Lung (tissue), 12 donors: ENCODE measurements around the gene RING1. TPM values are rescaled to one million over a fixed set of nuclear protein-coding genes. Genes with fewer than 3 reads are reported as not detected.
"Not testable (repeated sequence)": the region's sequence is repeated elsewhere in the genome, so short reads cannot be mapped to it uniquely, and the experiment has no call there.

Source experiments
- ATAC-seq: fragments of 200-7000 bp; cut with Tn5 transposase; one replicate; pipeline ENCODE4 v1.9.1; 2020; ENCODE audit warnings: moderate number of reproducible peaks; ENCODE audit not compliant: insufficient read depth, low FRiP score
- DNase-seq, 3 donors: peaks; one replicate each; pipeline ENCODE4 v3.0.0-alpha.2; 2013 to 2017
- H3K27ac ChIP-seq, 2 donors: one replicate each; pipeline ENCODE4 v1.5.1; 2013; ENCODE audit warnings: mild to moderate bottlenecking in 2 of 2, moderate library complexity in 2 of 2, control low read depth in 1 of 2, inconsistent platforms in 1 of 2, low read depth in 1 of 2, low read length in 1 of 2
- H3K27me3 ChIP-seq, 3 donors: one replicate each; pipeline ENCODE4 v1.5.1; 2013; ENCODE audit warnings: low read length in 2 of 3; ENCODE audit not compliant: control insufficient read depth in 3 of 3, insufficient read depth in 3 of 3
- H3K36me3 ChIP-seq, 4 donors: one replicate each; pipeline ENCODE4 v1.5.1; 2013; ENCODE audit warnings: low read length in 4 of 4, mild to moderate bottlenecking in 1 of 4, moderate library complexity in 1 of 4; ENCODE audit not compliant: control insufficient read depth in 4 of 4, insufficient read depth in 4 of 4
- H3K4me1 ChIP-seq, 5 donors: one replicate each; pipeline ENCODE4 v1.5.1; 2013; ENCODE audit warnings: low read length in 5 of 5, mild to moderate bottlenecking in 2 of 5, moderate library complexity in 1 of 5; ENCODE audit not compliant: control insufficient read depth in 5 of 5, insufficient read depth in 5 of 5
- H3K4me3 ChIP-seq: one replicate; pipeline ENCODE4 v1.5.1; 2013; ENCODE audit warnings: mild to moderate bottlenecking, control low read depth, moderate library complexity
- H3K9ac ChIP-seq, 2 donors: one replicate each; pipeline ENCODE4 v1.5.1; 2013; ENCODE audit warnings: low read length in 2 of 2, control low read depth in 1 of 2; ENCODE audit not compliant: insufficient read depth in 1 of 2
- H3K9me3 ChIP-seq, 4 donors: one replicate each; pipeline ENCODE4 v1.5.1; 2013; ENCODE audit warnings: low read length in 3 of 4, mild to moderate bottlenecking in 1 of 4, moderate library complexity in 1 of 4; ENCODE audit not compliant: control insufficient read depth in 4 of 4, insufficient read depth in 3 of 4
- WGBS, 2 donors: extraction: QIAGEN DNeasy Blood & Tissue Kit; methylation state at CpG; one replicate each; pipeline ENCODE4 v1.1.7; 2013; 5-methylcytosine and 5-hydroxymethylcytosine counted together
- polyA plus RNA-seq, 2 donors: library from polyadenylated mRNA; stranded (reverse); fragments of 200-250 nt; gene quantifications; one replicate each; pipeline ENCODE4 v1.2.1, GENCODE V29; 2013
- total RNA-seq, 2 donors: library from RNA; depleted of rRNA in 1 of 2; stranded (reverse); fragments of >200 nt in 1 of 2; gene quantifications; one replicate each; pipeline ENCODE4 v1.2.1, GENCODE V29; 2014 to 2021
- TF ChIP-seq, protein P1 (sequence below): IDR thresholded peaks from 2 replicates; pipeline ENCODE4 v1.5.1; 2012; ENCODE audit warnings: mild to moderate bottlenecking; ENCODE audit errors: control extremely low read depth, extremely low read depth
- donor health status: control.
- donor health status: control.
- donor health status: Bipolar disorder and iron deficiency.
- donor health status: healthy.
- donor health status: DM: yes; HTN: yes; CAD: no.

RING1 gene
- total and polyA plus RNA-seq, 4 donors: 30.0 to 46.6 (median 38.9) TPM

DNA sequence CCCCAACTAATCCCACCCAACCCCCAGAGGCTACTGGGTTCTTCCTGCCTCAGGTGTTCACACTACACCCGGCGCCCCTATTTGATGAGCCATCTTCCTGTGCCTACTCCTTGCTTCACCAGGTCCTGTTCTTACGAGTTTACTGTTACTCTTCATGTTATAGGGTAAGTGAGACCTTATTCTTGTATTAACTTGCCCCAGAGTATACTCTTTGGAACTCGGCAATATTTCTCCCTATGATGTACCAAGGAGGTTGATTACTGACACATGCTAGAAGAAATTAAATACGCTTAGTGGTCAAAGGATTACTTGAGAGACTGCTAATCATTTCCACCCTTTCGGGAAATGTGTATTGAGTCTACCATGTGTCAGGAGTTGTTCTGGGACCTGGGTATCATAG, 8.9 kb downstream of the RING1 start:
- Histone ChIP-seq H3K27me3 (no peaks in the 10 kb centered on the region), H3K36me3 (peaks cover 0 to under 1% (median 0%) of the 10 kb centered on the region in 4 donors), H3K4me3 (no peak overlapping the region), H3K27ac (no peak overlapping the region), H3K9me3 (no peaks in the 10 kb centered on the region), H3K9ac (no peak overlapping the region), H3K4me1 (peaks cover 0 to 23% (median 9%) of the 10 kb centered on the region in 5 donors)
- ATAC-seq (no peak), DNase-seq (no peak)
- 81 to 88% methylated on average over 6 of the region's 6 CpGs for WGBS, 2 donors
- TF ChIP-seq, protein P1, sequence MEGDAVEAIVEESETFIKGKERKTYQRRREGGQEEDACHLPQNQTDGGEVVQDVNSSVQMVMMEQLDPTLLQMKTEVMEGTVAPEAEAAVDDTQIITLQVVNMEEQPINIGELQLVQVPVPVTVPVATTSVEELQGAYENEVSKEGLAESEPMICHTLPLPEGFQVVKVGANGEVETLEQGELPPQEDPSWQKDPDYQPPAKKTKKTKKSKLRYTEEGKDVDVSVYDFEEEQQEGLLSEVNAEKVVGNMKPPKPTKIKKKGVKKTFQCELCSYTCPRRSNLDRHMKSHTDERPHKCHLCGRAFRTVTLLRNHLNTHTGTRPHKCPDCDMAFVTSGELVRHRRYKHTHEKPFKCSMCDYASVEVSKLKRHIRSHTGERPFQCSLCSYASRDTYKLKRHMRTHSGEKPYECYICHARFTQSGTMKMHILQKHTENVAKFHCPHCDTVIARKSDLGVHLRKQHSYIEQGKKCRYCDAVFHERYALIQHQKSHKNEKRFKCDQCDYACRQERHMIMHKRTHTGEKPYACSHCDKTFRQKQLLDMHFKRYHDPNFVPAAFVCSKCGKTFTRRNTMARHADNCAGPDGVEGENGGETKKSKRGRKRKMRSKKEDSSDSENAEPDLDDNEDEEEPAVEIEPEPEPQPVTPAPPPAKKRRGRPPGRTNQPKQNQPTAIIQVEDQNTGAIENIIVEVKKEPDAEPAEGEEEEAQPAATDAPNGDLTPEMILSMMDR: no peak

DNA sequence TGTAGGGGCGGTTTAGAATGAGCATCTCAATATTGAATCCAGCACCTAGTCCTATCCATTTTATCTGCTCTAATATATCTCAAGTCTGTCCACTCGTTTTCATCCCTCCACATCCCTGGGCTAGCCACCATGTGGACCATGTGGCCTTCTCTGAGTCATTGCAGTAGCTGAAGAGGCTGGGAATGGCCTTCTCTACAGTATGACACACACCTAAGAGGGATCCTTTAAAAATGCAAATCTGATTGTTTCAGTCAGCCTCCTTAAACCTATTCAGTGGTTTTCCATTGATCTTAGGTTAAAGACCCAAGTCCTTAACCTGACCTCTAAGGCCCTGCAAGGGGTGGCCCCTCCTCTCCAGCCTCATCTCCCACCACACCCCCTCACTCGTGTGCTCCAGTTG, 9.4 kb downstream of the RING1 start:
- Histone ChIP-seq H3K27me3 (no peaks in the 10 kb centered on the region), H3K4me1 (peaks cover 0 to 19% (median 9%) of the 10 kb centered on the region in 5 donors), H3K9me3 (no peaks in the 10 kb centered on the region), H3K36me3 (no peaks in the 10 kb centered on the region), H3K9ac (no peak overlapping the region), H3K4me3 (no peak overlapping the region), H3K27ac (no peak overlapping the region)
- whole genome bisulfite sequencing, 2 donors: 74 to 80% methylated on average over 3 of the region's 3 CpGs
- DNase-seq (no peak), ATAC-seq (no peak)
- TF ChIP-seq, protein P1: no peak

DNA sequence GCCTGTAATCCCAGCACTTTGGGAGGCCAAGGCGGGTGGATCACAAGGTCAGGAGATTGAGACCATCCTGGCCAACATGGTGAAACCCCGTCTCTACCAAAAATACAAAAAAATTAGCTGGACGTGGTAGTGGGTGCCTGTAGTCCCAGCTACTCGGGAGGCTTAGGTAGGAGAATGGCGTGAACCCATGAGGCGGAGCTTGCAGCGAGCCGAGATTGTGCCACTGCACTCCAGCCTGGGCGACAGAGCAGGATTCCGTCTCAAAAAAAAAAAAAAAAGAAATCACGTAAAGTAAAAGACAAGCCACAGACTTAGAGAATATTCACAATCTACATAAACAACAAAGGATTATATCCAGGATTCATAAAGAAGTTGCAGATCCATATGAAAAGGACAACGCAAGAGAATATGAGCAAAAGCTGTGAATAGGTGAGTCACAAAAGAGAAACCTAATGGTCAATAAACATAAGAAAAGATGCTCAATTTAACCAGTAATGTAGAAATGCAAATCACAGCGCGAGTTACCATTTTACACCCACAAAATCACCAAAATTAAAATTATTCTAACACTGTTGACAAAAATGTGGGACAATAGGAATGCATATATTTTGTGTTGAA, 18.3 kb downstream of the RING1 start:
- H3K27me3 ChIP-seq, H3K36me3 ChIP-seq, H3K9me3 ChIP-seq, H3K27ac ChIP-seq, H3K4me1 ChIP-seq, ATAC-seq, DNase-seq, H3K4me3 ChIP-seq, H3K9ac ChIP-seq: not testable (repeated sequence)
- 53 to 60% methylated on average over 14 of the region's 14 CpGs for WGBS, 2 donors

DNA sequence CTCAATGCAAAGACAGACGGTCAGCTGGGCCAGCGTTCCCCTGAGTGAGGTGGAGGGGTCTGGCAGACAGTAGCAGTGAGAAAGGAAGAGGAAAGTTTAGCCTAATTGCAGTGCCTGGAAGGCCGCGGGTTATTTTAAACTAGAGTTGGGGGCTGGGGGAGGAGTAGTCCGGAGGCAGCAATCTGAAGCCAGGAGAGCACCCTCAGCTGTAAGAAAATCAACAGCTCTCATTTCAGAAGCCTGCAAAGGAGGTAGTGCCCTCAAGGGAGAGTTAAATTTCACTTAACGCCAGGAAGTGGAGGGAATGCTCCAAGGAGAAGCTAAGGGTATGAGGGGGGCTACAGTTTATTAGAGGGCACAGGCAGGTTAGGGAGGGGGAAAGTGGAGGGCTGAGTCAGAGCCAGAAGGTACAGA, 26.9 kb downstream of the RING1 start:
- DNase-seq: peak; percentile 24 to 65 (median 24)
- peaks cover 0 to 3% (median 0%) of the 10 kb centered on the region in 3 donors for H3K27me3 ChIP-seq
- no peaks in the 10 kb centered on the region for H3K36me3 ChIP-seq
- H3K9ac ChIP-seq: no peak overlapping the region
- H3K4me1 ChIP-seq: peaks cover 0 to 4% (median 0%) of the 10 kb centered on the region in 5 donors
- TF ChIP-seq, protein P1: no peak
- ATAC-seq: no peak
- H3K27ac ChIP-seq: no peak overlapping the region
- 35 to 45% methylated on average over 6 of the region's 6 CpGs for WGBS, 2 donors
- no peaks in the 10 kb centered on the region for H3K9me3 ChIP-seq
- no peak overlapping the region for H3K4me3 ChIP-seq
